GM23338 (cell line): ENCODE measurements around the gene ATXN2. TPM values are rescaled to one million over a fixed set of nuclear protein-coding genes. Genes with fewer than 3 reads are reported as not detected.
A peak's percentile ranks its signal among the peaks of the same experiment; 100 is the strongest.
"Not testable (repeated sequence)": the region's sequence is repeated elsewhere in the genome, so short reads cannot be mapped to it uniquely, and the experiment has no call there.

ENCODE experiments used
- ATAC-seq: fragments of 200-7000 bp; cut with Tn5 transposase; 3 replicates; pipeline ENCODE4 v1.9.1; 2020
- DNase-seq: peaks from one replicate; pipeline ENCODE4 v3.0.0-alpha.2; 2015; ENCODE audit warnings: low spot score
- H2AFZ ChIP-seq: fragments of 200-600 bp; sonication (generic); 2 replicates; pipeline ENCODE4 v1.8.0; 2016; ENCODE audit warnings: antibody characterized with exemption, mild to moderate bottlenecking, moderate library complexity
- H3F3A ChIP-seq: fragments of 200-600 bp; sonication (generic); replicated peaks from 2 replicates; pipeline ENCODE4 v1.8.0; 2017; ENCODE audit warnings: antibody characterized with exemption, mixed run types, low read depth
- H3K27ac ChIP-seq: fragments of 200-600 bp; sonication (generic); 2 replicates; pipeline ENCODE4 v1.6.1; 2016; ENCODE audit warnings: low read depth
- H3K27me3 ChIP-seq: fragments of 200-600 bp; sonication (generic); 2 replicates; pipeline ENCODE4 v1.8.0; 2016; ENCODE audit warnings: mild to moderate bottlenecking, mixed run types, moderate library complexity; ENCODE audit not compliant: insufficient read depth
- H3K36me3 ChIP-seq: fragments of 200-600 bp; sonication (generic); 2 replicates; pipeline ENCODE4 v1.8.0; 2016; ENCODE audit warnings: mild to moderate bottlenecking; ENCODE audit not compliant: insufficient read depth
- H3K4me1 ChIP-seq: fragments of 200-600 bp; sonication (generic); 2 replicates; pipeline ENCODE4 v1.8.0; 2016; ENCODE audit warnings: mild to moderate bottlenecking, moderate library complexity; ENCODE audit not compliant: insufficient read depth
- H3K4me2 ChIP-seq: fragments of 200-600 bp; sonication (generic); 2 replicates; pipeline ENCODE4 v1.7.1; 2017; ENCODE audit warnings: mixed run types
- H3K4me3 ChIP-seq: fragments of 200-600 bp; sonication (generic); 2 replicates; pipeline ENCODE4 v1.6.1; 2016; ENCODE audit warnings: mixed run types
- H3K79me2 ChIP-seq: fragments of 200-600 bp; sonication (generic); replicated peaks from 2 replicates; pipeline ENCODE4 v1.8.0; 2017; ENCODE audit warnings: mild to moderate bottlenecking; ENCODE audit not compliant: insufficient read depth
- H3K9me2 ChIP-seq: fragments of 200-600 bp; sonication (generic); 2 replicates; pipeline ENCODE4 v1.8.0; 2017; ENCODE audit not compliant: insufficient read depth
- H4K20me1 ChIP-seq: fragments of 200-600 bp; sonication (generic); replicated peaks from 2 replicates; pipeline ENCODE4 v1.8.0; 2017; ENCODE audit warnings: mild to moderate bottlenecking; ENCODE audit not compliant: insufficient read depth
- H3K27ac Mint-ChIP-seq: 2 replicates; pipeline ENCODE4 v1.8.0; 2020; ENCODE audit warnings: inconsistent platforms, mild to moderate bottlenecking, moderate library complexity, mixed read lengths
- H3K27me3 Mint-ChIP-seq: 3 replicates; pipeline ENCODE4 v1.8.0; 2022; ENCODE audit warnings: low read depth, mild to moderate bottlenecking, moderate library complexity, mixed read lengths, inconsistent platforms; ENCODE audit not compliant: insufficient read depth, poor library complexity
- H3K36me3 Mint-ChIP-seq: 3 replicates; pipeline ENCODE4 v1.8.0; 2021; ENCODE audit warnings: low read depth, mild to moderate bottlenecking, inconsistent platforms, moderate library complexity, mixed read lengths
- H3K4me1 Mint-ChIP-seq: 3 replicates; pipeline ENCODE4 v1.8.0; 2020; ENCODE audit warnings: mild to moderate bottlenecking, inconsistent platforms, mixed read lengths
- H3K4me3 Mint-ChIP-seq: 3 replicates; pipeline ENCODE4 v1.8.0; 2021; ENCODE audit warnings: moderate library complexity, mild to moderate bottlenecking, inconsistent platforms, mixed read lengths
- H3K9me3 Mint-ChIP-seq: 3 replicates; pipeline ENCODE4 v1.8.0; 2020; ENCODE audit warnings: moderate library complexity, mild to moderate bottlenecking, inconsistent platforms, mixed read lengths
- CTCF ChIP-seq, 2 experiments: fragments of 200-600 bp in 1 of 2; sonication (generic) in 1 of 2; conservative IDR thresholded peaks; 2 replicates each; pipeline versions ENCODE4 v1.5.1 to v1.6.1; 2016 to 2017; ENCODE audit warnings: antibody characterized with exemption in 2 of 2, low read depth in 2 of 2, mild to moderate bottlenecking in 2 of 2, moderate library complexity in 1 of 2
- ETS1 ChIP-seq: IDR thresholded peaks from 2 replicates; pipeline ENCODE4 v1.6.1; 2016; ENCODE audit warnings: antibody characterized with exemption
- JUNB ChIP-seq: IDR thresholded peaks from one replicate; pipeline ENCODE4 v1.6.1; 2016; ENCODE audit warnings: antibody characterized with exemption; ENCODE audit not compliant: unreplicated experiment
- POLR2AphosphoS5 ChIP-seq: IDR thresholded peaks from 2 replicates; pipeline ENCODE4 v1.6.1; 2016; ENCODE audit warnings: antibody characterized with exemption, low read depth
- REST ChIP-seq: IDR thresholded peaks from one replicate; pipeline ENCODE4 v1.6.1; 2018; ENCODE audit warnings: antibody characterized with exemption; ENCODE audit not compliant: unreplicated experiment
- STAT1 ChIP-seq: IDR thresholded peaks from one replicate; pipeline ENCODE4 v1.6.1; 2016; ENCODE audit warnings: antibody characterized with exemption; ENCODE audit not compliant: unreplicated experiment
- ZNF114 ChIP-seq: fragments of 250-450 bp; sonication (Bioruptor Pico); IDR thresholded peaks from 2 replicates; pipeline ENCODE4 v1.5.0; 2020; ENCODE audit warnings: mild to moderate bottlenecking, moderate library complexity
- ZNF331 ChIP-seq: fragments of 250-450 bp; sonication (Bioruptor Pico); IDR thresholded peaks from 2 replicates; pipeline ENCODE4 v1.5.0; 2020; ENCODE audit warnings: low read depth, mild to moderate bottlenecking, moderate library complexity
- polyA plus RNA-seq: library from polyadenylated mRNA; unstranded; fragments of >200 nt; fragmentation: Nextera tagmentation; extraction: Ambion mirVana; gene quantifications from 2 replicates; pipeline ENCODE4 v1.2.1, GENCODE V29; 2016
- total RNA-seq: library from RNA; depleted of rRNA; stranded (reverse); fragments of >200 nt; shearing (Covaris generic); gene quantifications from 2 replicates; pipeline ENCODE4 v1.2.3, GENCODE V29; 2014

The ATXN2 gene
- total and polyA plus RNA-seq, 2 experiments from 2014 or later, result 44.8 to 59.5 TPM

- H3K9me3 Mint-ChIP-seq, result no peaks in the 10 kb centered on the region; the same call in 2 of the 3 replicates
- no peaks in the 10 kb centered on the region for H3F3A ChIP-seq
- H3K27ac Mint-ChIP-seq, result no peak overlapping the region
- peaks cover 53% of the 10 kb centered on the region for H4K20me1 ChIP-seq
- no peak overlapping the region for H3K4me3 Mint-ChIP-seq
- no peaks in the 10 kb centered on the region for H3K9me2 ChIP-seq
- peaks cover 4% of the 10 kb centered on the region for H3K27me3 Mint-ChIP-seq
- H3K79me2 ChIP-seq, result peaks cover 100% of the 10 kb centered on the region
- TF ChIP-seq REST (no peak), CTCF (conservative IDR thresholded peaks at IDR 0.05; ENCODE audit: low read depth in 2 of 2) (peak in 1 of 2 experiments; percentile 34; a peak in 2 of 4 replicates)
- no peak overlapping the region for H3K4me3 ChIP-seq
- no peak overlapping the region for H3K4me2 ChIP-seq
- H3K36me3 Mint-ChIP-seq, result no peaks in the 10 kb centered on the region
- H3K27me3 ChIP-seq, result no peaks in the 10 kb centered on the region
- H3K4me1 Mint-ChIP-seq, result peaks cover 4% of the 10 kb centered on the region; the same call in 2 of the 3 replicates
- no peak for ATAC-seq
- H3K27ac ChIP-seq, result no peak overlapping the region
- DNase-seq, result no peak
- H2AFZ ChIP-seq, result no peak overlapping the region
- no peaks in the 10 kb centered on the region for H3K4me1 ChIP-seq
- H3K36me3 ChIP-seq, result no peaks in the 10 kb centered on the region
These were observed 13.4 kb downstream of the ATXN2 start for GRCh38 chr12:111585690-111586089.

GRCh38 chr12:111584959-111585358, 14.2 kb downstream of the ATXN2 start:
- Histone ChIP-seq H3K27me3 (no peaks in the 10 kb centered on the region), H3K27ac (no peak overlapping the region), H3K79me2 (peaks cover 98% of the 10 kb centered on the region), H3K9me2 (no peaks in the 10 kb centered on the region), H3K4me2 (no peak overlapping the region), H4K20me1 (peaks cover 50% of the 10 kb centered on the region), H2AFZ (no peak overlapping the region), H3K4me3 (no peak overlapping the region), H3K36me3 (no peaks in the 10 kb centered on the region), H3K4me1 (no peaks in the 10 kb centered on the region), H3F3A (no peaks in the 10 kb centered on the region)
- ATAC-seq (no peak), DNase-seq (no peak)
- Mint-ChIP-seq H3K27ac (no peak overlapping the region), H3K36me3 (no peaks in the 10 kb centered on the region), H3K4me1 (peaks cover 4% of the 10 kb centered on the region; the same call in 2 of the 3 replicates), H3K9me3 (no peaks in the 10 kb centered on the region; the same call in 2 of the 3 replicates), H3K4me3 (no peak overlapping the region), H3K27me3 (peaks cover 4% of the 10 kb centered on the region)
- TF ChIP-seq ETS1 (no peak), ZNF331 (CRISPR knock-in tag) (no peak), JUNB (no peak), STAT1 (no peak), POLR2AphosphoS5 (no peak), ZNF114 (CRISPR knock-in tag) (no peak)

- Histone ChIP-seq H3K79me2 (peaks cover 98% of the 10 kb centered on the region), H4K20me1 (peaks cover 50% of the 10 kb centered on the region)
These were observed 15.6 kb downstream of the ATXN2 start for GRCh38 chr12:111583506-111583905.

More at GRCh38 chr12:111583506-111583905, 15.6 kb downstream of the ATXN2 start:
- not testable (repeated sequence) for H3K4me1 ChIP-seq, H3K9me2 ChIP-seq, H2AFZ ChIP-seq, H3K4me1 Mint-ChIP-seq, H3K27ac Mint-ChIP-seq, H3K4me2 ChIP-seq, H3K27me3 ChIP-seq, DNase-seq, H3K36me3 ChIP-seq, H3K36me3 Mint-ChIP-seq, H3K27ac ChIP-seq, H3F3A ChIP-seq, H3K27me3 Mint-ChIP-seq, ATAC-seq, H3K4me3 ChIP-seq, H3K4me3 Mint-ChIP-seq, H3K9me3 Mint-ChIP-seq
